Epidermal melanocyte (primary cell): ENCODE measurements around the gene NFATC2.

Experiments
- DNase-seq: peaks from one replicate; pipeline ENCODE4 v3.0.0; 2011; ENCODE audit warnings: low spot score; ENCODE audit not compliant: insufficient read length

The NFATC2 gene

DNA sequence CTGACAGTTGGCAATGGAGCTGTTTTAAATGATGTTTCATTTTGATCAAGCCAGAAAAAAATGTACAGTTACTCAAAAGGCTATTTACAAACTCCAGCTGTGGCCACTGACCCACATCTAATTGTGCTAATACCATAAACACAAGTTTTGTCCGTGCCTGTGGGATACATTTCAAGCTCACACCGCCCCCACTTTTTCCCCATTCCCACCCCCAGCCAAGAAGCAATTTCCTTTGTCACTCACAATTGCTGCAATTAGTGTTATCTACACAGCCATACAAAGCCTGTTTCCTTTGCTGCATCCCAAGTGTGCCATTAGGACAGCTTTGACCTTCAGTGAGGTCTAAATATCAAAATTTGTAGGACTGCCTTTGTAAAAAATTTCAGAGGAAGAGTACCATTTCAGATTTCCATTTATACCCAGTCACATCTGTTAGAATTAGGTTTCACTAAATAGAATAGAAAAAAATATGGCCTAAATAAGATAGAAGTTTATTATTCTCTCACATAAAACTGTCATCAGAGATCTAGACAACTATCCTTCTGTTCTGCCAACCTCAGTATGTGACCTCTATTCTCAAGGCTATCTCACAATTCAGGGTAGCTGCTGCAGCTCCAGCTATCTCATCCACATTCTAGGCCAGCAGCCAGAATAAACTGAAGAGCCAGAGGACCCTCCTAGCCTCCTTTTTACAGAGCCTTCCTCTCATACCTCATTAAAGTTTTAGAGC is 202.6 kb downstream of the NFATC2 start:
- DNase-seq: no peak

- no peak for DNase-seq
These were observed 203.7 kb downstream of the NFATC2 start for GRCh38 chr20:51338692-51339440.

DNA sequence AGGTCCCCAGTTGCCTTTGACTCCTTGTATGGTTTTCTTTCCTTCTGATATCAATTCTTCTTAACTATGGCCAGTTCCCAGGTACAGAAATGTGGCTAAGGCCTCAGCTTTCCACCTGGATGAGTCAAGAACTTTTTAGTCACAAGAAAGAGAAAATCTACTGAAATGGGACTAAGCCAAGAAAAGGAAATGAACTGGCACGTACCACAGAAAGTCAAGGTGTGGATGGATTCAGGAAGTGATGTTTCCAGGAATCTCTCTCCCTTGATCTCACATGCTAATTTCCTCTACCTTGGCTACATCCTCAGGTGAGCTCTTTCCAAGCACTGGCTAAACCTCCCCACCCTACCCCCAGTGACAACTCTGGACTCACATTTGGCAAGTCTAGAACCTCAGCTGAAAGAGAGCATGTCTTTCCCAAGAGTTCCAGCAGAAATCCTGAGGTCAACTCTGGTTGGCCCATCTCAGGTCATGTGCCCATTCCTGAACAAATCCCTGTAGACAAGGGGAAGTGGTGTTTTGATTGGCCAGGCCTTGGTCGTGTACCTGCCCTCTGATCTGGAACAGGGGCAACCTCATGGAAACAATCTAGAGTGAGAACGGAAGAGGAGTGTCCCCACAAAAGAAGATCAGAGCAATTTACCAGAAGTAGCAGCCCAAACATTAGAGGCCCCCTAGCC is 205.3 kb downstream of the NFATC2 start:
- no peak for DNase-seq
